Activated CD4-positive, alpha-beta T cell treated with anti-CD3 and anti-CD28 coated beads, Interleukin-2, amount 10 ng/mL, durations not matched to agents 24 days and 14 days (primary cell): Measurements from ENCODE around the gene FOXD2. TPM values are rescaled to one million over a fixed set of nuclear protein-coding genes. Genes with fewer than 3 reads are reported as not detected.

Source experiments
- DNase-seq: peaks from one replicate; pipeline ENCODE4 v3.0.0; 2022
- H3K27ac Mint-ChIP-seq: one replicate; pipeline ENCODE4 v1.8.0; 2022; ENCODE audit warnings: mild to moderate bottlenecking, mixed read lengths
- H3K27me3 Mint-ChIP-seq: one replicate; pipeline ENCODE4 v1.8.0; 2022; ENCODE audit warnings: mixed read lengths
- H3K36me3 Mint-ChIP-seq: one replicate; pipeline ENCODE4 v1.8.0; 2022; ENCODE audit warnings: low read depth, mild to moderate bottlenecking, mixed read lengths
- H3K4me1 Mint-ChIP-seq: one replicate; pipeline ENCODE4 v1.8.0; 2021; ENCODE audit warnings: mixed read lengths
- H3K4me3 Mint-ChIP-seq: one replicate; pipeline ENCODE4 v1.8.0; 2022; ENCODE audit warnings: mild to moderate bottlenecking, moderate library complexity, mixed read lengths
- H3K9me3 Mint-ChIP-seq: one replicate; pipeline ENCODE4 v1.8.0; 2021; ENCODE audit warnings: mixed read lengths
- intact Hi-C: fragments of 100-400 bp; cut with micrococcal nuclease; formaldehyde crosslinking; loops from one replicate; pipeline ENCODE4 v1.15.1; 2023
- total RNA-seq: library from RNA; stranded (reverse); gene quantifications from 2 replicates; pipeline ENCODE4 v1.2.3, GENCODE V29; 2022

The FOXD2 gene
- total RNA-seq, 1 donor from 2014 or later, result 0.07 TPM

- H3K27me3 Mint-ChIP-seq, result peaks cover 17% of the 10 kb centered on the region
- H3K4me1 Mint-ChIP-seq, result peaks cover 18% of the 10 kb centered on the region
- intact Hi-C loops, result loop anchor here (5.0 to 10.0 kb wide), 3 partner anchors 68 to 954 kb away; partner anchors contain the start of gene DMBX1
- DNase-seq, result peak; percentile 65
- H3K36me3 Mint-ChIP-seq, result peaks cover 10% of the 10 kb centered on the region
- H3K9me3 Mint-ChIP-seq, result peaks cover 3% of the 10 kb centered on the region
- peak overlapping the region; percentile 37 for H3K4me3 Mint-ChIP-seq
- H3K27ac Mint-ChIP-seq, result peak overlapping the region; percentile 41
Observed at GRCh38 chr1:47439017-47439818, 1.4 kb downstream of the FOXD2 start.

- H3K4me1 Mint-ChIP-seq, result peaks cover 22% of the 10 kb centered on the region
- intact Hi-C loops, result loop anchor here (5.0 to 10.0 kb wide), 3 partner anchors 67 to 955 kb away; partner anchors contain the start of gene DMBX1
- peak overlapping the region; percentile 37 for H3K4me3 Mint-ChIP-seq
- peaks cover 13% of the 10 kb centered on the region for H3K27me3 Mint-ChIP-seq
- peak overlapping the region; percentile 41 for H3K27ac Mint-ChIP-seq
- peaks cover 6% of the 10 kb centered on the region for H3K36me3 Mint-ChIP-seq
- DNase-seq, result no peak
- H3K9me3 Mint-ChIP-seq, result peaks cover 6% of the 10 kb centered on the region
Observed at GRCh38 chr1:47439819-47440598, 2.2 kb downstream of the FOXD2 start.

- Mint-ChIP-seq H3K4me3 (no peak overlapping the region), H3K36me3 (peaks cover 3% of the 10 kb centered on the region), H3K27me3 (peaks cover 14% of the 10 kb centered on the region), H3K4me1 (peaks cover 25% of the 10 kb centered on the region), H3K9me3 (peaks cover 6% of the 10 kb centered on the region), H3K27ac (no peak overlapping the region)
- no peak for DNase-seq
- intact Hi-C loops, result no loop called here
Observed at GRCh38 chr1:47440599-47441081, 2.8 kb downstream of the FOXD2 start.

- H3K4me1 Mint-ChIP-seq, result peaks cover 17% of the 10 kb centered on the region
- peaks cover 6% of the 10 kb centered on the region for H3K9me3 Mint-ChIP-seq
- no peaks in the 10 kb centered on the region for H3K36me3 Mint-ChIP-seq
- intact Hi-C loops, result loop anchor here (2.0 kb wide), 1 partner anchor 211 kb away; no protein-coding TSS in a partner anchor
- DNase-seq, result no peak
- H3K4me3 Mint-ChIP-seq, result no peak overlapping the region
- H3K27ac Mint-ChIP-seq, result no peak overlapping the region
- H3K27me3 Mint-ChIP-seq, result peaks cover 21% of the 10 kb centered on the region
Observed at GRCh38 chr1:47441450-47442106, 3.7 kb downstream of the FOXD2 start.

GRCh38 chr1:47442202-47442601 is 4.4 kb downstream of the FOXD2 start:
- Mint-ChIP-seq H3K27ac (no peak overlapping the region), H3K4me1 (peaks cover 16% of the 10 kb centered on the region), H3K36me3 (no peaks in the 10 kb centered on the region), H3K4me3 (no peak overlapping the region), H3K9me3 (peaks cover 6% of the 10 kb centered on the region), H3K27me3 (peaks cover 27% of the 10 kb centered on the region)
- intact Hi-C loops, result loop anchor here (2.0 kb wide), 1 partner anchor 211 kb away; no protein-coding TSS in a partner anchor
- no peak for DNase-seq

GRCh38 chr1:47442842-47443529 is 5.1 kb downstream of the FOXD2 start:
- intact Hi-C loops, result loop anchor here (2.0 kb wide), 1 partner anchor 212 kb away; no protein-coding TSS in a partner anchor
- DNase-seq, result no peak
- no peak overlapping the region for H3K4me3 Mint-ChIP-seq
- H3K27me3 Mint-ChIP-seq, result peaks cover 32% of the 10 kb centered on the region
- H3K9me3 Mint-ChIP-seq, result peaks cover 6% of the 10 kb centered on the region
- no peaks in the 10 kb centered on the region for H3K36me3 Mint-ChIP-seq
- peak overlapping the region; percentile 43 for H3K27ac Mint-ChIP-seq
- H3K4me1 Mint-ChIP-seq, result peaks cover 16% of the 10 kb centered on the region

GRCh38 chr1:47443530-47444296 is 5.9 kb downstream of the FOXD2 start:
- Mint-ChIP-seq H3K4me1 (peaks cover 16% of the 10 kb centered on the region), H3K4me3 (peak overlapping the region; percentile 74), H3K36me3 (no peaks in the 10 kb centered on the region), H3K27me3 (peaks cover 37% of the 10 kb centered on the region), H3K27ac (peak overlapping the region; percentile 30), H3K9me3 (peaks cover 6% of the 10 kb centered on the region)
- DNase-seq, result no peak
- intact Hi-C loops, result loop anchor here (2.0 kb wide), 2 partner anchors 213 to 265 kb away; no protein-coding TSS in a partner anchor

GRCh38 chr1:47444297-47444561 is 6.4 kb downstream of the FOXD2 start:
- peaks cover 16% of the 10 kb centered on the region for H3K4me1 Mint-ChIP-seq
- DNase-seq, result no peak
- H3K36me3 Mint-ChIP-seq, result no peaks in the 10 kb centered on the region
- peak overlapping the region; percentile 30 for H3K27ac Mint-ChIP-seq
- intact Hi-C loops, result loop anchor here (2.0 kb wide), 1 partner anchor 265 kb away; no protein-coding TSS in a partner anchor
- peaks cover 6% of the 10 kb centered on the region for H3K9me3 Mint-ChIP-seq
- peak overlapping the region; percentile 74 for H3K4me3 Mint-ChIP-seq
- H3K27me3 Mint-ChIP-seq, result peaks cover 42% of the 10 kb centered on the region

- Mint-ChIP-seq H3K9me3 (peaks cover 6% of the 10 kb centered on the region), H3K27me3 (peaks cover 48% of the 10 kb centered on the region), H3K4me3 (peak overlapping the region; percentile 74), H3K36me3 (no peaks in the 10 kb centered on the region), H3K4me1 (peaks cover 16% of the 10 kb centered on the region), H3K27ac (peak overlapping the region; percentile 65)
- DNase-seq, result peak; percentile 77
- intact Hi-C loops, result loop anchor here (2.0 kb wide), 1 partner anchor 264 kb away; no protein-coding TSS in a partner anchor
Observed at GRCh38 chr1:47444562-47445465, 7.0 kb downstream of the FOXD2 start.

GRCh38 chr1:47445823-47446550 is 8.1 kb downstream of the FOXD2 start:
- intact Hi-C loops, result loop anchor here (2.0 kb wide), 1 partner anchor 263 kb away; no protein-coding TSS in a partner anchor
- Mint-ChIP-seq H3K36me3 (no peaks in the 10 kb centered on the region), H3K27me3 (peaks cover 59% of the 10 kb centered on the region), H3K4me1 (peaks cover 16% of the 10 kb centered on the region), H3K9me3 (peaks cover 6% of the 10 kb centered on the region), H3K4me3 (peak overlapping the region; percentile 20), H3K27ac (peak overlapping the region; percentile 68)
- DNase-seq, result no peak

- peaks cover 75% of the 10 kb centered on the region for H3K27me3 Mint-ChIP-seq
Observed at GRCh38 chr1:47448462-47449222, 10.8 kb downstream of the FOXD2 start.

More at GRCh38 chr1:47448462-47449222, 10.8 kb downstream of the FOXD2 start:
- intact Hi-C loops, result no loop called here
- Mint-ChIP-seq H3K36me3 (no peaks in the 10 kb centered on the region), H3K4me1 (peaks cover 13% of the 10 kb centered on the region), H3K9me3 (peaks cover 6% of the 10 kb centered on the region), H3K27ac (no peak overlapping the region), H3K4me3 (no peak overlapping the region)
- DNase-seq, result no peak
